CD14-positive monocyte (primary cell): ENCODE data around the gene BCL2. TPM values are rescaled to one million over a fixed set of nuclear protein-coding genes. Genes with fewer than 3 reads are reported as not detected.

ENCODE experiments used
- DNase-seq, 3 donors: peaks; one replicate each; pipeline ENCODE4 v3.0.0-alpha.2; 2011 to 2022
- H2AFZ ChIP-seq: 2 replicates; pipeline ENCODE4 v1.6.0; 2012; ENCODE audit warnings: mild to moderate bottlenecking, low read depth, low read length, inconsistent platforms; ENCODE audit not compliant: insufficient read depth, poor library complexity, severe bottlenecking
- H3K27ac ChIP-seq, 2 donors: 1 replicate in 1 of 2; 2 replicates in 1 of 2; pipeline ENCODE4 v1.5.1; 2012 to 2013; ENCODE audit warnings: low read length in 2 of 2, control low read depth in 1 of 2, inconsistent platforms in 1 of 2, low read depth in 1 of 2, mild to moderate bottlenecking in 1 of 2
- H3K27me3 ChIP-seq, 2 donors: one replicate each; pipeline versions ENCODE4 v1.6.0 to v1.6.1; 2011 to 2013; ENCODE audit warnings: low read length in 2 of 2; ENCODE audit not compliant: control insufficient read depth in 2 of 2, insufficient read depth in 2 of 2
- H3K36me3 ChIP-seq, 2 donors: replicated peaks in 1 of 2; 1 replicate in 1 of 2; 2 replicates in 1 of 2; pipeline versions ENCODE4 v1.5.1 to v1.6.1; 2012 to 2013; ENCODE audit warnings: low read length in 2 of 2, control low read depth in 1 of 2, inconsistent platforms in 1 of 2, mild to moderate bottlenecking in 1 of 2; ENCODE audit not compliant: insufficient read depth in 2 of 2, control insufficient read depth in 1 of 2
- H3K4me1 ChIP-seq, 2 donors: 1 replicate in 1 of 2; 2 replicates in 1 of 2; pipeline versions ENCODE4 v1.5.1 to v1.6.1; 2012 to 2013; ENCODE audit warnings: low read length in 2 of 2, control low read depth in 1 of 2, inconsistent platforms in 1 of 2, mild to moderate bottlenecking in 1 of 2, moderate library complexity in 1 of 2; ENCODE audit not compliant: insufficient read depth in 2 of 2, control insufficient read depth in 1 of 2
- H3K4me2 ChIP-seq: replicated peaks from 2 replicates; pipeline ENCODE3; 2012; ENCODE audit warnings: low read length, moderate library complexity, mild to moderate bottlenecking; ENCODE audit not compliant: poor library complexity, severe bottlenecking; ENCODE audit errors: extremely low read depth
- H3K4me3 ChIP-seq, 3 experiments: fragments of 200-600 bp in 1 of 3; sonication (generic) in 1 of 3; replicated peaks in 1 of 3; 1 replicate in 2 of 3; 2 replicates in 1 of 3; pipeline ENCODE4 v1.5.1; 2011 to 2013; ENCODE audit warnings: low read length in 3 of 3, mild to moderate bottlenecking in 3 of 3, control low read depth in 2 of 3, low read depth in 2 of 3, inconsistent platforms in 1 of 3, moderate library complexity in 1 of 3
- H3K79me2 ChIP-seq: 2 replicates; pipeline ENCODE4 v1.6.0; 2012; ENCODE audit warnings: mild to moderate bottlenecking, control low read depth, inconsistent platforms, low read length, moderate library complexity; ENCODE audit not compliant: insufficient read depth
- H3K9ac ChIP-seq: 2 replicates; pipeline ENCODE4 v1.6.0; 2017; ENCODE audit warnings: low read length, mild to moderate bottlenecking; ENCODE audit not compliant: insufficient read depth, poor library complexity, severe bottlenecking
- H3K9me3 ChIP-seq, 2 donors: replicated peaks in 1 of 2; 1 replicate in 1 of 2; 2 replicates in 1 of 2; pipeline versions ENCODE4 v1.5.1 to v1.6.1; 2012 to 2013; ENCODE audit warnings: low read length in 2 of 2, control low read depth in 1 of 2; ENCODE audit not compliant: control insufficient read depth in 1 of 2, insufficient read depth in 1 of 2
- H4K20me1 ChIP-seq: 2 replicates; pipeline ENCODE4 v1.6.0; 2012; ENCODE audit warnings: mild to moderate bottlenecking, low read length, control low read depth, moderate library complexity; ENCODE audit not compliant: insufficient read depth
- H3K27ac Mint-ChIP-seq, 7 donors: one replicate each; pipeline ENCODE4 v1.8.0; 2020; ENCODE audit warnings: mild to moderate bottlenecking in 7 of 7, mixed read lengths in 7 of 7, moderate library complexity in 6 of 7, inconsistent platforms in 2 of 7
- H3K27me3 Mint-ChIP-seq, 3 donors: one replicate each; pipeline ENCODE4 v1.8.0; 2021 to 2022; ENCODE audit warnings: low read depth in 3 of 3, mild to moderate bottlenecking in 3 of 3, mixed read lengths in 3 of 3, moderate library complexity in 3 of 3, inconsistent platforms in 1 of 3
- H3K36me3 Mint-ChIP-seq, 2 donors: one replicate each; pipeline ENCODE4 v1.8.0; 2020; ENCODE audit warnings: mixed read lengths in 2 of 2, inconsistent platforms in 1 of 2, mild to moderate bottlenecking in 1 of 2
- H3K4me1 Mint-ChIP-seq: one replicate; pipeline ENCODE4 v1.8.0; 2020; ENCODE audit warnings: mild to moderate bottlenecking, mixed read lengths
- H3K4me3 Mint-ChIP-seq, 2 donors: one replicate each; pipeline ENCODE4 v1.8.0; 2020; ENCODE audit warnings: mild to moderate bottlenecking in 2 of 2, mixed read lengths in 2 of 2, moderate library complexity in 1 of 2
- H3K9me3 Mint-ChIP-seq, 7 donors: one replicate each; pipeline ENCODE4 v1.8.0; 2020 to 2022; ENCODE audit warnings: mixed read lengths in 7 of 7, mild to moderate bottlenecking in 6 of 7, moderate library complexity in 6 of 7, inconsistent platforms in 2 of 7
- CTCF ChIP-seq: fragments of 200-600 bp; IDR thresholded peaks from one replicate; pipeline ENCODE4 v1.8.0; 2022; ENCODE audit warnings: antibody characterized with exemption, mild to moderate bottlenecking
- whole genome bisulfite sequencing: methylation state at CpG from one replicate; pipeline ENCODE4 v1.1.5; 2013; ENCODE audit warnings: missing lambda C conversion rate; ENCODE audit not compliant: insufficient coverage; 5-methylcytosine and 5-hydroxymethylcytosine counted together
- intact Hi-C, 2 donors: fragments of 100-400 bp; cut with micrococcal nuclease; formaldehyde crosslinking; loops; one replicate each; pipeline versions ENCODE4 v1.15.0 to v1.15.1; 2023
- polyA plus RNA-seq, 3 donors: library from polyadenylated mRNA; depleted of rRNA in 1 of 3; unstranded in 2 of 3; stranded (reverse) in 1 of 3; fragments of 300-500 nt in 2 of 3; fragments of >200 nt in 1 of 3; fragmentation: Illumina TruSeq in 2 of 3; gene quantifications; 1 replicate in 2 of 3; 2 replicates in 1 of 3; pipeline ENCODE4 v1.2.3, GENCODE V29; 2012 to 2021

The BCL2 gene
- polyA plus RNA-seq, 3 donors: 0.58 to 2.5 (median 1.1) TPM

DNA sequence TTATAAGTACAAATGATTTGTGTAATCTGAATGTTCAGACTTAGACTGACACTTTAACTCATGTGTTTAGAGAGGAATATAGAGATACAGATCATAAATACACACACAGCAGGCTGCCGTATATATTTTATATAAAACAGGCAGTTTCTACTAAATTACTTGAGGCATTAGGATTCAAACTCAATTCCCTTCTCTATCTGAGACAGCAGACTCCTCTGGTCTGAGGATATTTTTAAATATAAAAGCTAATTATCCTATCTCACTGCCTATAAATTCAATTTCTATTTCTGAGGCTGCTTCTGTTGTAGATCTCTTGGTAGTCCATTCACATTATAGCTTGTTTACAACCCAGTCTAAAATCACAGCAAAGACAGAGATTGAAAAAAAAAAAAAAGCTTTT is 46.9 kb downstream of the BCL2 start:
- Histone ChIP-seq H3K9me3 (no peaks in the 10 kb centered on the region), H3K27ac (no peak overlapping the region), H3K4me2 (no peak overlapping the region), H3K36me3 (no peaks in the 10 kb centered on the region), H4K20me1 (no peaks in the 10 kb centered on the region), H3K9ac (no peak overlapping the region), H3K27me3 (no peaks in the 10 kb centered on the region), H2AFZ (no peak overlapping the region), H3K79me2 (peaks cover 27% of the 10 kb centered on the region), H3K4me3 (no peak overlapping the region), H3K4me1 (peaks cover 17 to 25% of the 10 kb centered on the region in 2 donors)
- H3K4me3 Mint-ChIP-seq: no peak overlapping the region
- intact Hi-C loops: no loop called here
- TF ChIP-seq CTCF: no peak
- peaks cover 27% of the 10 kb centered on the region for H3K4me1 Mint-ChIP-seq
- peak overlapping the region in 1 of 7 donors; percentile 30 for H3K27ac Mint-ChIP-seq
- no peaks in the 10 kb centered on the region for H3K9me3 Mint-ChIP-seq
- no peaks in the 10 kb centered on the region for H3K27me3 Mint-ChIP-seq
- no peaks in the 10 kb centered on the region for H3K36me3 Mint-ChIP-seq
- no peak for DNase-seq
- no CpG with 5 or more reads among the region's 1 CpG for WGBS

DNA sequence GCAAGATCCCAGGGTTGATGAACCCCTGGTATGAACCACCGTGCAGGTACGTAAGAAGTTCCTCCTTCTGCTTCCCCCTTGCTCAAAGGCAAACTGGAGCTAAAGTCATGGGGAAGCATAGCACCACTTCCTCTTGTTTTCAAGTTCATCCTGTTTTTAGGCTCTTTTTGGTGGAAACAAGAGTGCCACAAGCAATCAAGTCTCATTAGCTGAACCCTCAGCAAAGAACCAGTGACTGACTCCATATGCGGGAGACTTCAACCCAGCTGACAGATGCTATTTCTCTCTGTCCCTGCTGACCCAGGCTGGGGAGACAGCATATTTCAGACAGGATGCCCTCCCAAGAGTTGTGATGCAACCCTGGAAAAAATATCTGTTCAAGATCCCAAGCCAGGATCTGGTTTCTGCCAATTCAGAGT is 47.7 kb downstream of the BCL2 start:
- Histone ChIP-seq H3K9ac (no peak overlapping the region), H3K4me1 (peaks cover 20 to 26% of the 10 kb centered on the region in 2 donors), H3K27me3 (no peaks in the 10 kb centered on the region), H3K9me3 (no peaks in the 10 kb centered on the region), H3K4me2 (peak overlapping the region; percentile 32), H3K36me3 (no peaks in the 10 kb centered on the region), H4K20me1 (no peaks in the 10 kb centered on the region), H3K79me2 (peaks cover 23% of the 10 kb centered on the region), H2AFZ (peak overlapping the region; percentile 41), H3K4me3 (peak overlapping the region in 1 of 3 experiments; percentile 21), H3K27ac (peak overlapping the region in 1 of 2 donors; percentile 65)
- intact Hi-C loops: no loop called here
- no peak for TF ChIP-seq CTCF
- Mint-ChIP-seq H3K4me3 (no peak overlapping the region), H3K27me3 (no peaks in the 10 kb centered on the region), H3K27ac (peak overlapping the region; percentile 30 to 78 (median 73)), H3K9me3 (no peaks in the 10 kb centered on the region), H3K4me1 (peaks cover 28% of the 10 kb centered on the region), H3K36me3 (no peaks in the 10 kb centered on the region)
- DNase-seq: peak; percentile 50 to 77 (median 62)
- WGBS: 19% methylated on average over 3 of the region's 3 CpGs
